Fibroblast of lung (primary cell): ENCODE results near the gene ZNHIT6.

Experiments used
- EZH2 ChIP-seq: IDR thresholded peaks from 2 replicates; pipeline ENCODE4 v1.5.1; 2012; ENCODE audit warnings: low read length, control low read depth, mild to moderate bottlenecking; ENCODE audit errors: missing control alignments
- TF ChIP-seq, protein P1 (sequence below), 2 donors: IDR thresholded peaks in 1 of 2; conservative IDR thresholded peaks in 1 of 2; 1 replicate in 1 of 2; 2 replicates in 1 of 2; pipeline ENCODE4 v1.5.1; 2011 to 2012; ENCODE audit warnings: low read length in 2 of 2, control low read depth in 1 of 2, inconsistent platforms in 1 of 2, low read depth in 1 of 2, mild to moderate bottlenecking in 1 of 2

DNA sequence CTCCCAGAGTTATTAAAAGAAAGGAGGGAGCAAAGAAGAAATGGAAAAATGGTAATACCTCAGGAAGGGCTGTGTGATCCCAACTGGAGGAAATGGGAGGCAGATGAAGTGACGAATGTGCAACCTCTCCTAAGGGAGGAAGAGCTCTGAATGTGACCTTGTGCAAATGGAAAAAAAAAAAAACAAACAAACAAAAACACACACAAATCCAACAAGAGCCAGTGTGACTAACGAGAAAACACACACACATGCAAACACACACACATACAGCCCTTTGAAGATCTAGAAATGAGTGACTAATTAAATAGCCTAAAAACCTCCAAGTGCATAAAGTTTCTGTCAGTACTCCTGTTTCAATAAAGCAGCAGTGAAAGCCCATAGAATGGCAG lies 78.7 kb downstream of the ZNHIT6 start:
- no peak for TF ChIP-seq EZH2
- TF ChIP-seq, protein P1, sequence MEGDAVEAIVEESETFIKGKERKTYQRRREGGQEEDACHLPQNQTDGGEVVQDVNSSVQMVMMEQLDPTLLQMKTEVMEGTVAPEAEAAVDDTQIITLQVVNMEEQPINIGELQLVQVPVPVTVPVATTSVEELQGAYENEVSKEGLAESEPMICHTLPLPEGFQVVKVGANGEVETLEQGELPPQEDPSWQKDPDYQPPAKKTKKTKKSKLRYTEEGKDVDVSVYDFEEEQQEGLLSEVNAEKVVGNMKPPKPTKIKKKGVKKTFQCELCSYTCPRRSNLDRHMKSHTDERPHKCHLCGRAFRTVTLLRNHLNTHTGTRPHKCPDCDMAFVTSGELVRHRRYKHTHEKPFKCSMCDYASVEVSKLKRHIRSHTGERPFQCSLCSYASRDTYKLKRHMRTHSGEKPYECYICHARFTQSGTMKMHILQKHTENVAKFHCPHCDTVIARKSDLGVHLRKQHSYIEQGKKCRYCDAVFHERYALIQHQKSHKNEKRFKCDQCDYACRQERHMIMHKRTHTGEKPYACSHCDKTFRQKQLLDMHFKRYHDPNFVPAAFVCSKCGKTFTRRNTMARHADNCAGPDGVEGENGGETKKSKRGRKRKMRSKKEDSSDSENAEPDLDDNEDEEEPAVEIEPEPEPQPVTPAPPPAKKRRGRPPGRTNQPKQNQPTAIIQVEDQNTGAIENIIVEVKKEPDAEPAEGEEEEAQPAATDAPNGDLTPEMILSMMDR (conservative IDR thresholded peaks at IDR 0.05 in 1 of 2, IDR thresholded peaks at IDR 0.05 in 1 of 2; ENCODE audit: low read depth in 1 of 2, low read length in 2 of 2), result no peak
